ENCODE measurements around the gene PLD5. TPM values are rescaled to one million over a fixed set of nuclear protein-coding genes. Genes with fewer than 3 reads are reported as not detected.
"Not testable (repeated sequence)": the region's sequence is repeated elsewhere in the genome, so short reads cannot be mapped to it uniquely, and the experiment has no call there.

Gene PLD5
- polyA plus RNA-seq, 3 donors from 2014 or later = not detected

GRCh38 chr1:242147096-242147976 lies 377.2 kb downstream of the PLD5 start:
- H3K27me3 Mint-ChIP-seq (ENCODE audit: low read depth in 3 of 3) = peaks cover 0 to 5% (median 1%) of the 10 kb centered on the region in 3 donors
- no peak overlapping the region for H3K4me3 Mint-ChIP-seq
- no peaks in the 10 kb centered on the region for H3K4me1 Mint-ChIP-seq
- H3K27ac Mint-ChIP-seq = no peak overlapping the region
- no peak for DNase-seq
- no peaks in the 10 kb centered on the region for H3K36me3 Mint-ChIP-seq
- peaks cover 0 to 3% (median 0%) of the 10 kb centered on the region in 6 donors for H3K9me3 Mint-ChIP-seq

GRCh38 chr1:242146652-242147051 lies 377.8 kb downstream of the PLD5 start:
- Mint-ChIP-seq H3K27me3 (ENCODE audit: low read depth in 3 of 3) (peaks cover 0 to 5% (median 1%) of the 10 kb centered on the region in 3 donors), H3K9me3 (peaks cover 0 to 3% (median 0%) of the 10 kb centered on the region in 6 donors), H3K4me1 (no peaks in the 10 kb centered on the region), H3K27ac (no peak overlapping the region), H3K36me3 (no peaks in the 10 kb centered on the region), H3K4me3 (no peak overlapping the region)
- no peak for DNase-seq

GRCh38 chr1:242140836-242141235 lies 383.7 kb downstream of the PLD5 start:
- H3K36me3 Mint-ChIP-seq = no peaks in the 10 kb centered on the region
- no peak overlapping the region for H3K27ac Mint-ChIP-seq
- no peak overlapping the region for H3K4me3 Mint-ChIP-seq
- peaks cover 0 to 4% (median 0%) of the 10 kb centered on the region in 6 donors for H3K9me3 Mint-ChIP-seq
- H3K4me1 Mint-ChIP-seq = no peaks in the 10 kb centered on the region
- DNase-seq = no peak
- H3K27me3 Mint-ChIP-seq (ENCODE audit: low read depth in 3 of 3) = peaks cover 0 to 5% (median 2%) of the 10 kb centered on the region in 3 donors

DNA sequence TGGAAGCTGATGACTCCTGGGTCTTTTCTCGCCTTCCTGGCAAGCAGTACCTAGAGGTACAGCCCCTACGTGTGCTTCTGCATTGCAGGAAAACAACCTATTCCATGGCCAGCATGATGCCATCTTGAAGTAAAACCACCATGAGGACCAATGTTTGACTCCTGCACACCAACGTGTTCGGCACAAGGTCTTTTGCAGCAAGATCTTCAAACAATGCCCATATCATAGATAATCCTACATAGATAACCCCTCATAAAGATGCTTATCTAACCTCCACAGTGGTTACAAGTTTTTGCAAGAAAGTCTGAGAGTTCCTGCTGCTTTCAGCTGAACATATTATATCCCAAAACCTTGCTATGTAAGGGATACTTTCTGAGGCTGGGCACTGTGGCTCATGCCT lies 384.5 kb downstream of the PLD5 start:
- no peak for DNase-seq
- Mint-ChIP-seq H3K9me3 (peaks cover 0 to 4% (median 0%) of the 10 kb centered on the region in 6 donors), H3K27ac (no peak overlapping the region), H3K4me1 (no peaks in the 10 kb centered on the region), H3K27me3 (ENCODE audit: low read depth in 3 of 3) (peaks cover 0 to 4% (median 4%) of the 10 kb centered on the region in 3 donors), H3K4me3 (no peak overlapping the region), H3K36me3 (no peaks in the 10 kb centered on the region)

DNA sequence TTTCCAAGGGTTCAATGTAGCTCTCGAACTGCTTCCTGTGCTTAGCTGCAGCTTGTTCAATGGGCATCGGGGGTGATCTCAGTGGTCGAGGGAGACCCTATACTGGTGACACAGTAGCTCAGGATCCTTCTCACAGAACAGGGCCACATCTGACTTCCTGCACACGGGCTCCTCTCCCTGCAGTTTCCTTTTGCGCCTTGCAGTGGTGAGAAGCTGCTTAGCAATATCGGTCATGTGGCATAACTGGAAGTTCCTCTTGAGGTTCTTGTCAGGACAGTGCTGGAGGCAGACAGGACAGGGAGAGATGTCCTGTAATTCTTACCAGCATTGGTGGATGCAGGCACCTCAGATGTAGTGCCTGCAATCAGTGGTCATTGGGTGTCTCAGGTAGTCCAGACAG lies 385.1 kb downstream of the PLD5 start:
- DNase-seq = no peak
- Mint-ChIP-seq H3K27ac (no peak overlapping the region), H3K4me3 (no peak overlapping the region), H3K9me3 (peaks cover 0 to 5% (median 1%) of the 10 kb centered on the region in 6 donors), H3K36me3 (no peaks in the 10 kb centered on the region), H3K4me1 (no peaks in the 10 kb centered on the region), H3K27me3 (ENCODE audit: low read depth in 3 of 3) (peaks cover 0 to 4% (median 4%) of the 10 kb centered on the region in 3 donors)

- Mint-ChIP-seq H3K4me3 (no peak overlapping the region), H3K27me3 (ENCODE audit: low read depth in 3 of 3) (peaks cover 2 to 5% (median 4%) of the 10 kb centered on the region in 3 donors), H3K9me3 (peaks cover 2 to 19% (median 4%) of the 10 kb centered on the region in 6 donors), H3K27ac (no peak overlapping the region), H3K36me3 (no peaks in the 10 kb centered on the region), H3K4me1 (no peaks in the 10 kb centered on the region)
- DNase-seq = no peak
These were observed 390.7 kb downstream of the PLD5 start for GRCh38 chr1:242133796-242134195.

- DNase-seq = no peak
- Mint-ChIP-seq H3K9me3 (peaks cover 2 to 19% (median 4%) of the 10 kb centered on the region in 6 donors), H3K4me1 (no peaks in the 10 kb centered on the region), H3K27me3 (ENCODE audit: low read depth in 3 of 3) (peaks cover 2 to 5% (median 4%) of the 10 kb centered on the region in 3 donors), H3K36me3 (no peaks in the 10 kb centered on the region), H3K4me3 (no peak overlapping the region), H3K27ac (no peak overlapping the region)
These were observed 391.1 kb downstream of the PLD5 start for GRCh38 chr1:242133351-242133750.

DNA sequence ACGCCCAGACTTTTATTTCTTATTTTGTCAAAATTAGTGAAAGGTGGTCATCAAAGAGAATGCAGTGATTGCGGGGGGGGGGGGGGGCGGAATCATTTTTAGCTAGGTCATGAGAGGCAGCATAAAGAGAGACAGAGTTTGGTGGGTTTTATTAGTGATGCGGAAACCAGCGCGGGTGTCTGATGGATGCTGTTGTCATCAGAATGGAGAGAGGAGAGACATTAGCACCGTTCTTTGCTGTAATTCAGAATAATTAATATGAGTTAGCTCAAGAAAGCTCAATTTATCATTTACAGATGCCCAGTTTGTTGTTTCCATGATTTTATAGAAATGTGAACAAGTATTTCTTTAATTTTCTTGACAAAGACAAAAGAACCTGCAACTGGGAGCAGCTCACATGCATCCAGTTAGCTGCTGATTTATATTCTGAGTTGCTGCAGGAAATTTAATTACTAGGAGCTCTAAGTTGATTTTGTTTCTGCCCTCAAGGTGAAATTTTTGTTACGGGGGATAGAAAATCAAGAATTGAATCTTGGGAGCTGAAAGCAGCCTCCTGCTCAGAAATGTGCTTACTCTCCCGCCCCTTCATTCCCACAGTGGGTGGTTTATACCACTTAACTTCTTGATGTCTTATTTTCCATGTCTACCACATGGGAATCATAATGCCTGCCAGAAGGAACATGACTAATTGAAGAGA lies 392.2 kb downstream of the PLD5 start:
- Mint-ChIP-seq H3K27ac (no peak overlapping the region), H3K36me3 (no peaks in the 10 kb centered on the region), H3K27me3 (ENCODE audit: low read depth in 3 of 3) (peaks cover 2 to 5% (median 2%) of the 10 kb centered on the region in 3 donors), H3K9me3 (peaks cover 1 to 19% (median 4%) of the 10 kb centered on the region in 6 donors), H3K4me1 (no peaks in the 10 kb centered on the region), H3K4me3 (no peak overlapping the region)
- no peak for DNase-seq

GRCh38 chr1:242128951-242129502 lies 395.5 kb downstream of the PLD5 start:
- no peak overlapping the region for H3K4me3 Mint-ChIP-seq

DNA sequence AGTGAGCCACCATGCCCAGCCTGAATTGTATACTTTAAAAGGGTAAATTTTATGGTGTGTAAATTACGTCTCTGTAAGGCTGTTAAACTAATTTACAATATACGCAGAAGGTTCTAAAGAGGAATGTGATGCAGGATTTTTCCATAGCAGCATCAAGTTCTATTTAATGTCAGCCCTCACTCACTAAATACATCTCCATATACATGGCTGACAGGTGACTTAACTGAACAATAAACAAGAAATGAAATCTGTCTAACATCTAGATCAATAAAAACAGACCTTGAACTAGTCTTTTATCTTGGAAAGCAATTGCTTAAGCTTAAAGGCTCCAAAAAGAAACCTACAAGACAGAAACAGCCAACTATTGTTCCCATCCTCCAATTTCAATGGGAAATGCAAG lies 404.1 kb downstream of the PLD5 start:
- Mint-ChIP-seq H3K36me3 (no peaks in the 10 kb centered on the region), H3K4me3 (no peak overlapping the region), H3K4me1 (no peaks in the 10 kb centered on the region), H3K9me3 (peaks cover 0 to 5% (median 0%) of the 10 kb centered on the region in 6 donors), H3K27ac (no peak overlapping the region), H3K27me3 (ENCODE audit: low read depth in 3 of 3) (peaks cover 0 to 2% (median 2%) of the 10 kb centered on the region in 3 donors)
- no peak for DNase-seq

More at GRCh38 chr1:242128951-242129502, 395.5 kb downstream of the PLD5 start:
- DNase-seq = no peak
- Mint-ChIP-seq H3K9me3 (peaks cover 0 to 14% (median 4%) of the 10 kb centered on the region in 6 donors), H3K27ac (no peak overlapping the region), H3K36me3 (no peaks in the 10 kb centered on the region), H3K4me1 (no peaks in the 10 kb centered on the region), H3K27me3 (ENCODE audit: low read depth in 3 of 3) (peaks cover 0 to 5% (median 0%) of the 10 kb centered on the region in 3 donors)

GRCh38 chr1:242100921-242101320 lies 423.6 kb downstream of the PLD5 start:
- no peak for DNase-seq
- Mint-ChIP-seq H3K4me1 (no peaks in the 10 kb centered on the region), H3K4me3 (no peak overlapping the region), H3K36me3 (peaks cover 0 to 4% (median 0%) of the 10 kb centered on the region in 3 donors), H3K9me3 (peaks cover 0 to 5% (median under 1%) of the 10 kb centered on the region in 6 donors), H3K27me3 (ENCODE audit: low read depth in 3 of 3) (peaks cover 0 to 4% (median 0%) of the 10 kb centered on the region in 3 donors), H3K27ac (no peak overlapping the region)

DNA sequence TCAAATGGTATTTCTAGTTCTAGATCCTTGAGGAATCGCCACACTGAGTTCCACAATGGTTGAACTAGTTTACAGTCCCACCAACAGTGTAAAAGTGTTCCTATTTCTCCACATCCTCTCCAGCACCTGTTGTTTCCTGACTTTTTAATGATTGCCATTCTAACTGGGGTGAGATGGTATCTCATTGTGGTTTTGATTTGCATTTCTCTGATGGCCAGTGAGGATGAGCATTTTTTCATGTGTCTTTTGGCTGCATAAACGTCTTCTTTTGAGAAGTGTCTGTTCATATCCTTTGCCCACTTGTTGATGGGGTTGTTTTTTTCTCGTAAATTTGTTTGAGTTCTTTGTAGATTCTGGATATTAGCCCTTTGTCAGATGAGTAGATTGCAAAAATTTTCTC lies 427.2 kb downstream of the PLD5 start:
- H3K27ac Mint-ChIP-seq; H3K36me3 Mint-ChIP-seq; H3K27me3 Mint-ChIP-seq (ENCODE audit: low read depth in 3 of 3); DNase-seq; H3K4me1 Mint-ChIP-seq; H3K4me3 Mint-ChIP-seq; H3K9me3 Mint-ChIP-seq: not testable (repeated sequence)

DNA sequence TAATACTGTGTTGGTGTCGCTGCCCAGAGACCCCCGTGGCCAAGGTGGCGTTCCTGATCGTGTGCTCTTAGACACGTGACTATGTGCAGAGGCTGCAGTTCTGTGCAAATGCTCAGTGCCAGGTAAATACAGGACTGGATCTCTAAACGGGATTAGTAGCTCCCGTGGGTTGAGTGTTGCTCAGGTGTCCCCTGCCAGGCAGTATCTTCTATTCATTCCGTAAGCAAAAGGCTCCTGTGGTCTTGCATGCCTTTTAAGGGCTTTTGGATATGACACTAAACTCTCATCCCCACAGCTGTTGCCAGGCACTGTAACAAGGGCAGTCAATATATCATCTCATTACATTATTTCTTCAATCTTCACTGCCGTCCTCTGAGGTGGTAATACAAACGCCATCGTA lies 431.4 kb downstream of the PLD5 start:
- no peak overlapping the region for H3K27ac Mint-ChIP-seq
- H3K9me3 Mint-ChIP-seq = peaks cover 0 to 2% (median 0%) of the 10 kb centered on the region in 6 donors
- DNase-seq = no peak
- H3K4me3 Mint-ChIP-seq = no peak overlapping the region
- peaks cover 2 to 3% (median 2%) of the 10 kb centered on the region in 3 donors for H3K27me3 Mint-ChIP-seq (ENCODE audit: low read depth in 3 of 3)
- H3K36me3 Mint-ChIP-seq = no peaks in the 10 kb centered on the region
- H3K4me1 Mint-ChIP-seq = no peaks in the 10 kb centered on the region

GRCh38 chr1:242089911-242090310 lies 434.6 kb downstream of the PLD5 start:
- Mint-ChIP-seq H3K36me3 (no peaks in the 10 kb centered on the region), H3K4me1 (no peaks in the 10 kb centered on the region), H3K9me3 (no peaks in the 10 kb centered on the region), H3K27me3 (ENCODE audit: low read depth in 3 of 3) (peaks cover 0 to 3% (median 2%) of the 10 kb centered on the region in 3 donors), H3K27ac (no peak overlapping the region), H3K4me3 (no peak overlapping the region)
- no peak for DNase-seq

Measured in immature natural killer cell (primary cell).